ENCODE data around the gene CREG2.

- TF ChIP-seq, protein P1, sequence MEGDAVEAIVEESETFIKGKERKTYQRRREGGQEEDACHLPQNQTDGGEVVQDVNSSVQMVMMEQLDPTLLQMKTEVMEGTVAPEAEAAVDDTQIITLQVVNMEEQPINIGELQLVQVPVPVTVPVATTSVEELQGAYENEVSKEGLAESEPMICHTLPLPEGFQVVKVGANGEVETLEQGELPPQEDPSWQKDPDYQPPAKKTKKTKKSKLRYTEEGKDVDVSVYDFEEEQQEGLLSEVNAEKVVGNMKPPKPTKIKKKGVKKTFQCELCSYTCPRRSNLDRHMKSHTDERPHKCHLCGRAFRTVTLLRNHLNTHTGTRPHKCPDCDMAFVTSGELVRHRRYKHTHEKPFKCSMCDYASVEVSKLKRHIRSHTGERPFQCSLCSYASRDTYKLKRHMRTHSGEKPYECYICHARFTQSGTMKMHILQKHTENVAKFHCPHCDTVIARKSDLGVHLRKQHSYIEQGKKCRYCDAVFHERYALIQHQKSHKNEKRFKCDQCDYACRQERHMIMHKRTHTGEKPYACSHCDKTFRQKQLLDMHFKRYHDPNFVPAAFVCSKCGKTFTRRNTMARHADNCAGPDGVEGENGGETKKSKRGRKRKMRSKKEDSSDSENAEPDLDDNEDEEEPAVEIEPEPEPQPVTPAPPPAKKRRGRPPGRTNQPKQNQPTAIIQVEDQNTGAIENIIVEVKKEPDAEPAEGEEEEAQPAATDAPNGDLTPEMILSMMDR (IDR thresholded peaks at IDR 0.05): no peak
- TF ChIP-seq POLR2A (IDR thresholded peaks at IDR 0.05; ENCODE audit: low read depth) (no peak), POLR2AphosphoS5 (IDR thresholded peaks at IDR 0.05) (no peak)
Measured at GRCh38 chr2:101374821-101375561, 12.3 kb downstream of the CREG2 start.

Data from esophagus muscularis mucosa (tissue), 3 donors.